HL-60 (cell line): ENCODE measurements around the gene C2orf78.

ENCODE experiments used
- DNase-seq, 2 experiments: peaks; one replicate each; pipeline ENCODE4 v3.0.0-alpha.2; 2010 to 2020; ENCODE audit warnings: low read depth in 1 of 2, low spot score in 1 of 2
- H3K27ac ChIP-seq: fragments of 250-450 bp; sonication (Bioruptor Pico); replicated peaks from 2 replicates; pipeline ENCODE4 v1.5.1; 2020; ENCODE audit warnings: mild to moderate bottlenecking, moderate library complexity
- H3K27me3 ChIP-seq: fragments of 250-450 bp; sonication (Bioruptor Pico); 2 replicates; pipeline ENCODE4 v1.5.1; 2021; ENCODE audit warnings: mild to moderate bottlenecking, moderate library complexity; ENCODE audit not compliant: insufficient read depth, poor library complexity, severe bottlenecking
- H3K4me3 ChIP-seq: replicated peaks from 2 replicates; pipeline ENCODE4 v1.5.1; 2011; ENCODE audit warnings: mild to moderate bottlenecking, control low read depth, low read length; ENCODE audit not compliant: insufficient read depth
- GABPA ChIP-seq: IDR thresholded peaks from 2 replicates; pipeline ENCODE4 v1.6.1; 2012; ENCODE audit warnings: low read depth
- POLR2AphosphoS5 ChIP-seq: IDR thresholded peaks from 2 replicates; pipeline ENCODE4 v1.6.1; 2012; ENCODE audit warnings: low read depth
- REST ChIP-seq: IDR thresholded peaks from 2 replicates; pipeline ENCODE4 v1.6.1; 2012; ENCODE audit warnings: low read depth; ENCODE audit not compliant: insufficient replicate concordance
- SPI1 ChIP-seq: IDR thresholded peaks from 2 replicates; pipeline ENCODE4 v1.6.1; 2012; ENCODE audit warnings: low read depth, mild to moderate bottlenecking, borderline replicate concordance
- TF ChIP-seq, protein P1 (sequence below): IDR thresholded peaks from one replicate; pipeline ENCODE4 v1.5.1; 2011; ENCODE audit warnings: low read length, control low read depth, inconsistent platforms; ENCODE audit not compliant: insufficient read depth

C2orf78 gene

DNA sequence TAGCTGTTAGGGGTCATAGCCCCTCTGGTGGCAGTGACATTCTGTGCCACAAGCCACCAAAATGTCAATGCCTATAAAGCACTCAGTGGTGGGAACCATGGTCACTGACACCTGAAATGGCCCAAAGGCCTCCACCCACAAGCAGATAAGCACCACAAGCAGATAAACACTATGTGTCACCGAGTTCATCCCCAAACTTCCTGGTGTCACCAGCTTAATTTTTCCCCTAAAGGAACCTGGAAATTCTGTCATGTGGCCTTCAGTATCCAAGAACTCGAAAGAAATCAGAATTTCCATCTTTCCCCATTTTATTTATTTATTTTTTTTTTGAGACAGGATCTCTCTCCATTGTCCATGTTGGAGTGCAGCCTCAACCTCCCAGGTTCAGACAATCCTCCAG is 43.2 kb upstream of the C2orf78 start:
- TF ChIP-seq REST (no peak), SPI1 (no peak), GABPA (no peak), POLR2AphosphoS5 (no peak)
- TF ChIP-seq, protein P1, sequence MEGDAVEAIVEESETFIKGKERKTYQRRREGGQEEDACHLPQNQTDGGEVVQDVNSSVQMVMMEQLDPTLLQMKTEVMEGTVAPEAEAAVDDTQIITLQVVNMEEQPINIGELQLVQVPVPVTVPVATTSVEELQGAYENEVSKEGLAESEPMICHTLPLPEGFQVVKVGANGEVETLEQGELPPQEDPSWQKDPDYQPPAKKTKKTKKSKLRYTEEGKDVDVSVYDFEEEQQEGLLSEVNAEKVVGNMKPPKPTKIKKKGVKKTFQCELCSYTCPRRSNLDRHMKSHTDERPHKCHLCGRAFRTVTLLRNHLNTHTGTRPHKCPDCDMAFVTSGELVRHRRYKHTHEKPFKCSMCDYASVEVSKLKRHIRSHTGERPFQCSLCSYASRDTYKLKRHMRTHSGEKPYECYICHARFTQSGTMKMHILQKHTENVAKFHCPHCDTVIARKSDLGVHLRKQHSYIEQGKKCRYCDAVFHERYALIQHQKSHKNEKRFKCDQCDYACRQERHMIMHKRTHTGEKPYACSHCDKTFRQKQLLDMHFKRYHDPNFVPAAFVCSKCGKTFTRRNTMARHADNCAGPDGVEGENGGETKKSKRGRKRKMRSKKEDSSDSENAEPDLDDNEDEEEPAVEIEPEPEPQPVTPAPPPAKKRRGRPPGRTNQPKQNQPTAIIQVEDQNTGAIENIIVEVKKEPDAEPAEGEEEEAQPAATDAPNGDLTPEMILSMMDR, result no peak
- no peak for DNase-seq
- H3K4me3 ChIP-seq, result no peak overlapping the region
- no peak overlapping the region for H3K27ac ChIP-seq
- H3K27me3 ChIP-seq, result no peaks in the 10 kb centered on the region

DNA sequence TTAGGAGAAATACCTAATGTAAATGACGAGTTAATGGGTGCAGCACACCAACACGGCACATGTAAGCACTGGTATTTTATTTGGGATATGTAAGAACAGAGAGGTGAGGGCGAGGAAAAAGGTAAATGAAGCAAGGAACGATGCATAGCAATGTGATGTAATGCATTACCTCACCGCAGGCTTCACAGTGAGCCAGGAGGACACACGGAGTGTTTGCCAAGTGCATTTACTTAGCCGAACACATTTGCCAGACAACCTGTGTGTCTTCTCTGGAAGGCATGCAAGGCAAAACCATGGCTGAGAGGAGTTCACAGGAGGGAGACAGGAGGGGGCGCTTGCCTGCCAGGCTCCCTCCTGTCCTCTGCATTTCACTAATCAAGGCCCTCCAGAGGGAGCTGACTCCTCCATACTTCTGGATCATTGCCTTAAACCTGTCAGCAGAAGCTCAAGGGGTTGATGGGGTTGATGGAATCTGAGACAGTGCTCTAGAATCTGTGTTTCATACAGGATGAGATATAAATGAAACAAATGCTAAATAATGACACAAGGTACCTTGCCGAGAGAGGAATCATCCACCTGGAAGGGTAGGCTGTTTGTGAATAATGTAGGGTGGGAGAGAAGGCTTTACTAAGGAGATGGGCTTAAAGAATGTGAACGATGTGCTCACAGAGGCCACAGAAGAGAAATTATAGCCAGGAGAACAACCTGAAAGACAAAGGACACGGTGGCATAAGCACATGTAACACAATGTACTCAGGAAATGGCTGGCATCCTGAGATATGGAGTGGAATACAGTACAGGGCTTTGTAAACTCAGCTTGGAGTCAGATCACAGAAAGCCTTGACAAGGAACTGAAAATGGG is 37.7 kb upstream of the C2orf78 start:
- Histone ChIP-seq H3K27me3 (no peaks in the 10 kb centered on the region), H3K27ac (no peak overlapping the region), H3K4me3 (no peak overlapping the region)
- DNase-seq, result no peak
- no peak for TF ChIP-seq SPI1
- TF ChIP-seq GABPA, result no peak
- TF ChIP-seq, protein P1, result no peak
- no peak for TF ChIP-seq REST

DNA sequence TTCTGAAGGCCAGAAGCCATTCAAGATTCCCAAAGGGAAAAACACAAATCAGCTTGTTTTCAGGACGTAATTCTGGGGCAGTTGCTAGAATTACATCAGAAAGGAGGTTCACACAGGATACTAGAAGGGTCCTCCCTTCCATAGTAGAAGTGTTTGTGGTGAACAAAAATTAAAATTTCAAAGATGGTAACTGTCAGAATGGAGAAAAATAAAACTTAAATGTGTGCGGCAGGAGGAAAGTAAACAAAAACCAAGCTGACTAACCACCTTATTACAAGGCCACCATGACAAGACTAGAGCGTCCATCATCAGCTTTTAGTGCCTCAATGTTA is 37.1 kb upstream of the C2orf78 start:
- no peak for TF ChIP-seq GABPA
- TF ChIP-seq, protein P1, result no peak
- TF ChIP-seq POLR2AphosphoS5, result no peak
- no peak for TF ChIP-seq SPI1
- TF ChIP-seq REST, result no peak
- Histone ChIP-seq H3K27ac (no peak overlapping the region), H3K27me3 (no peaks in the 10 kb centered on the region), H3K4me3 (no peak overlapping the region)
- no peak for DNase-seq
